Neural progenitor cell (in vitro differentiated cells): Measurements from ENCODE around the gene NUP210. TPM values are rescaled to one million over a fixed set of nuclear protein-coding genes. Genes with fewer than 3 reads are reported as not detected.

Experiments
- DNase-seq: peaks from one replicate; pipeline ENCODE4 v3.0.0-alpha.2; 2016; ENCODE audit warnings: low spot score
- H2AFZ ChIP-seq: fragments of 200-600 bp; sonication (generic); replicated peaks from 2 replicates; pipeline ENCODE4 v1.6.1; 2016; ENCODE audit warnings: antibody characterized with exemption
- H3F3A ChIP-seq: fragments of 200-600 bp; sonication (generic); 2 replicates; pipeline ENCODE4 v1.6.1; 2016; ENCODE audit warnings: antibody characterized with exemption, low read depth
- H3K27ac ChIP-seq: fragments of 200-600 bp; sonication (generic); 2 replicates; pipeline ENCODE4 v1.5.1; 2016; ENCODE audit warnings: mild to moderate bottlenecking
- H3K27me3 ChIP-seq: fragments of 200-600 bp; sonication (generic); 2 replicates; pipeline ENCODE4 v1.6.1; 2016; ENCODE audit warnings: mild to moderate bottlenecking, moderate library complexity
- H3K36me3 ChIP-seq: fragments of 200-600 bp; sonication (generic); 2 replicates; pipeline ENCODE4 v1.5.1; 2016
- H3K4me1 ChIP-seq: fragments of 200-600 bp; sonication (generic); 2 replicates; pipeline ENCODE4 v1.6.1; 2016; ENCODE audit warnings: mixed run types
- H3K4me2 ChIP-seq: fragments of 200-600 bp; sonication (generic); 2 replicates; pipeline ENCODE4 v1.6.1; 2016
- H3K4me3 ChIP-seq: fragments of 200-600 bp; sonication (generic); 2 replicates; pipeline ENCODE4 v1.5.1; 2016
- H3K79me2 ChIP-seq: fragments of 200-600 bp; sonication (generic); 2 replicates; pipeline ENCODE4 v1.6.1; 2016; ENCODE audit warnings: low read depth
- H3K9ac ChIP-seq: fragments of 200-600 bp; sonication (generic); 2 replicates; pipeline ENCODE4 v1.6.1; 2016
- H3K9me3 ChIP-seq: fragments of 200-600 bp; sonication (generic); 2 replicates; pipeline ENCODE4 v1.5.1; 2016; ENCODE audit warnings: low read depth
- H4K20me1 ChIP-seq: fragments of 200-600 bp; sonication (generic); 2 replicates; pipeline ENCODE4 v1.6.1; 2016; ENCODE audit warnings: low read depth
- H3K27ac Mint-ChIP-seq: 3 replicates; pipeline ENCODE4 v1.8.0; 2021; ENCODE audit warnings: mixed read lengths
- H3K27me3 Mint-ChIP-seq: 2 replicates; pipeline ENCODE4 v1.8.0; 2022; ENCODE audit warnings: low read depth, mild to moderate bottlenecking, inconsistent platforms, moderate library complexity, mixed read lengths; ENCODE audit not compliant: insufficient read depth
- H3K36me3 Mint-ChIP-seq: 3 replicates; pipeline ENCODE4 v1.8.0; 2021; ENCODE audit warnings: mixed read lengths
- H3K4me1 Mint-ChIP-seq: 3 replicates; pipeline ENCODE4 v1.8.0; 2021; ENCODE audit warnings: mixed read lengths
- H3K4me3 Mint-ChIP-seq: 3 replicates; pipeline ENCODE4 v1.8.0; 2021; ENCODE audit warnings: mild to moderate bottlenecking, moderate library complexity, mixed read lengths
- H3K9me3 Mint-ChIP-seq: 3 replicates; pipeline ENCODE4 v1.8.0; 2020; ENCODE audit warnings: mixed read lengths
- CTCF ChIP-seq: fragments of 200-600 bp; sonication (generic); IDR thresholded peaks from 2 replicates; pipeline ENCODE4 v1.5.1; 2017; ENCODE audit warnings: antibody characterized with exemption, mild to moderate bottlenecking
- EZH2 ChIP-seq: fragments of 200-600 bp; sonication (generic); IDR thresholded peaks from 2 replicates; pipeline ENCODE4 v1.6.1; 2017; ENCODE audit warnings: antibody characterized with exemption, mild to moderate bottlenecking, moderate library complexity
- EZH2phosphoT487 ChIP-seq: fragments of 200-600 bp; sonication (generic); IDR thresholded peaks from 2 replicates; pipeline ENCODE4 v1.6.1; 2017; ENCODE audit warnings: antibody characterized with exemption
- total RNA-seq: library from RNA; depleted of rRNA; stranded (reverse); fragments of >200 nt; gene quantifications from 2 replicates; pipeline ENCODE4 v1.2.3, GENCODE V29; 2015; ENCODE audit warnings: low replicate concordance

NUP210 gene
- total RNA-seq, 1 donor from 2014 or later: 37.1 TPM

GRCh38 chr3:13345284-13345683 is 74.8 kb downstream of the NUP210 start:
- Histone ChIP-seq H2AFZ (no peak overlapping the region), H3K4me3 (no peak overlapping the region), H3K36me3 (no peaks in the 10 kb centered on the region), H3K27me3 (no peaks in the 10 kb centered on the region), H3K79me2 (no peaks in the 10 kb centered on the region), H4K20me1 (peaks cover 12% of the 10 kb centered on the region), H3F3A (peaks cover 41% of the 10 kb centered on the region), H3K4me2 (no peak overlapping the region), H3K4me1 (peaks cover 55% of the 10 kb centered on the region), H3K9ac (no peak overlapping the region), H3K9me3 (no peaks in the 10 kb centered on the region), H3K27ac (no peak overlapping the region)
- TF ChIP-seq CTCF: no peak
- TF ChIP-seq EZH2phosphoT487: no peak
- no peak for TF ChIP-seq EZH2
- peak; percentile 19 for DNase-seq
- Mint-ChIP-seq H3K27me3 (peaks cover 3% of the 10 kb centered on the region), H3K9me3 (peaks cover 3% of the 10 kb centered on the region), H3K4me1 (peaks cover 55% of the 10 kb centered on the region), H3K27ac (no peak overlapping the region), H3K4me3 (no peak overlapping the region), H3K36me3 (peaks cover 29% of the 10 kb centered on the region)

- peaks cover 51% of the 10 kb centered on the region for H3K4me1 ChIP-seq
- peaks cover 26% of the 10 kb centered on the region for H3K36me3 Mint-ChIP-seq
- H3K27me3 ChIP-seq: no peaks in the 10 kb centered on the region
- H3K9me3 ChIP-seq: no peaks in the 10 kb centered on the region
- DNase-seq: no peak
- peaks cover 49% of the 10 kb centered on the region for H3K4me1 Mint-ChIP-seq
- peaks cover 3% of the 10 kb centered on the region for H3K9me3 Mint-ChIP-seq
- no peak for TF ChIP-seq EZH2phosphoT487
- H3F3A ChIP-seq: peaks cover 35% of the 10 kb centered on the region
- H3K27ac Mint-ChIP-seq: no peak overlapping the region
- no peaks in the 10 kb centered on the region for H3K79me2 ChIP-seq
- peaks cover 12% of the 10 kb centered on the region for H4K20me1 ChIP-seq
- H3K27me3 Mint-ChIP-seq: peaks cover 3% of the 10 kb centered on the region
- no peak overlapping the region for H2AFZ ChIP-seq
- no peaks in the 10 kb centered on the region for H3K36me3 ChIP-seq
- no peak overlapping the region for H3K4me3 Mint-ChIP-seq
- H3K4me3 ChIP-seq: no peak overlapping the region
- no peak overlapping the region for H3K4me2 ChIP-seq
- H3K27ac ChIP-seq: no peak overlapping the region
- H3K9ac ChIP-seq: no peak overlapping the region
Measured at GRCh38 chr3:13344663-13345062, 75.5 kb downstream of the NUP210 start.

- no peak for DNase-seq
- no peak for TF ChIP-seq EZH2phosphoT487
- TF ChIP-seq EZH2: no peak
- TF ChIP-seq CTCF: no peak
- Histone ChIP-seq H3K79me2 (no peaks in the 10 kb centered on the region), H3K36me3 (no peaks in the 10 kb centered on the region), H3K27me3 (no peaks in the 10 kb centered on the region), H3K9ac (no peak overlapping the region), H3K4me3 (no peak overlapping the region), H3K27ac (no peak overlapping the region), H3F3A (peaks cover 24% of the 10 kb centered on the region), H4K20me1 (peaks cover 7% of the 10 kb centered on the region), H3K4me1 (peaks cover 40% of the 10 kb centered on the region), H3K9me3 (no peaks in the 10 kb centered on the region), H2AFZ (no peak overlapping the region), H3K4me2 (no peak overlapping the region)
- H3K4me3 Mint-ChIP-seq: no peak overlapping the region
- H3K4me1 Mint-ChIP-seq: peaks cover 38% of the 10 kb centered on the region
- peaks cover 26% of the 10 kb centered on the region for H3K36me3 Mint-ChIP-seq
- peaks cover 3% of the 10 kb centered on the region for H3K9me3 Mint-ChIP-seq
- H3K27ac Mint-ChIP-seq: no peak overlapping the region
- H3K27me3 Mint-ChIP-seq: peaks cover 3% of the 10 kb centered on the region
Measured at GRCh38 chr3:13343601-13344000, 76.5 kb downstream of the NUP210 start.

GRCh38 chr3:13341229-13341905 is 78.8 kb downstream of the NUP210 start:
- no peak for DNase-seq
- H3K27me3 ChIP-seq: no peaks in the 10 kb centered on the region
- H3K9ac ChIP-seq: no peak overlapping the region
- H4K20me1 ChIP-seq: no peaks in the 10 kb centered on the region
- Mint-ChIP-seq H3K27ac (peak overlapping the region; percentile 22), H3K9me3 (peaks cover 3% of the 10 kb centered on the region), H3K36me3 (peaks cover 27% of the 10 kb centered on the region), H3K4me1 (peaks cover 16% of the 10 kb centered on the region), H3K4me3 (no peak overlapping the region), H3K27me3 (peaks cover 3% of the 10 kb centered on the region)
- peaks cover 18% of the 10 kb centered on the region for H3K4me1 ChIP-seq
- peaks cover 2% of the 10 kb centered on the region for H3F3A ChIP-seq
- H3K27ac ChIP-seq: no peak overlapping the region
- H2AFZ ChIP-seq: no peak overlapping the region
- no peak for TF ChIP-seq CTCF
- TF ChIP-seq EZH2phosphoT487: no peak
- no peak for TF ChIP-seq EZH2
- H3K9me3 ChIP-seq: no peaks in the 10 kb centered on the region
- no peaks in the 10 kb centered on the region for H3K36me3 ChIP-seq
- H3K4me3 ChIP-seq: no peak overlapping the region
- H3K79me2 ChIP-seq: no peaks in the 10 kb centered on the region
- no peak overlapping the region for H3K4me2 ChIP-seq
